IMR-90 (cell line): ENCODE data around the gene CDR2L. TPM values are rescaled to one million over a fixed set of nuclear protein-coding genes. Genes with fewer than 3 reads are reported as not detected.

Source experiments
- ATAC-seq: fragments of 200-7000 bp; cut with Tn5 transposase; 2 replicates; pipeline ENCODE4 v1.9.1; 2020; ENCODE audit warnings: low read depth, mild to moderate bottlenecking, moderate library complexity
- BruUV-seq: library from RNA; stranded (reverse); fragments of 400-500 nt; replicated peaks from 2 replicates; lab custom pipeline; 2021; lab: Mats Ljungman, UMichigan
- CTCF ChIA-PET: fragments of 300-600 bp; formaldehyde crosslinking; extraction: SDS; loops from one replicate; lab custom pipeline; 2021; ENCODE audit warnings: antibody characterized with exemption; lab: Yijun Ruan, JAX
- POLR2A ChIA-PET: fragments of 300-600 bp; sonication (Branson Sonifier 250); formaldehyde crosslinking; loops from one replicate; lab custom pipeline; 2022; ENCODE audit warnings: antibody characterized with exemption; ENCODE audit not compliant: unreplicated experiment; lab: Charles Lee
- DNase-seq: peaks from one replicate; pipeline ENCODE4 v3.0.0; 2013
- H2AFZ ChIP-seq: replicated peaks from 2 replicates; pipeline ENCODE3; 2013; ENCODE audit warnings: low read length, mild to moderate bottlenecking; ENCODE audit not compliant: poor library complexity
- H2AK5ac ChIP-seq: 2 replicates; pipeline ENCODE4 v1.6.1; 2013; ENCODE audit warnings: low read depth, low read length, inconsistent platforms
- H2AK9ac ChIP-seq: replicated peaks from 2 replicates; pipeline ENCODE3; 2013; ENCODE audit warnings: mild to moderate bottlenecking, low read depth, low read length, moderate library complexity; ENCODE audit not compliant: poor library complexity
- H2BK120ac ChIP-seq: 2 replicates; pipeline ENCODE4 v1.6.1; 2013; ENCODE audit warnings: low read depth, low read length, inconsistent platforms
- H2BK15ac ChIP-seq: 3 replicates; pipeline ENCODE4 v1.6.1; 2013; ENCODE audit warnings: low read depth, low read length, inconsistent platforms
- H2BK20ac ChIP-seq: 2 replicates; pipeline ENCODE4 v1.6.1; 2013; ENCODE audit warnings: low read depth, mild to moderate bottlenecking, inconsistent platforms, low read length, moderate library complexity
- H2BK5ac ChIP-seq: 2 replicates; pipeline ENCODE4 v1.6.1; 2013; ENCODE audit warnings: mild to moderate bottlenecking, low read depth, low read length, inconsistent platforms; ENCODE audit not compliant: poor library complexity, severe bottlenecking
- H3K14ac ChIP-seq: replicated peaks from 2 replicates; pipeline ENCODE4 v1.6.1; 2013; ENCODE audit warnings: low read depth, low read length, inconsistent platforms
- H3K18ac ChIP-seq: 2 replicates; pipeline ENCODE4 v1.6.1; 2013; ENCODE audit warnings: low read depth, low read length, control low read depth
- H3K23ac ChIP-seq: 2 replicates; pipeline ENCODE4 v1.6.1; 2013; ENCODE audit warnings: low read depth, low read length, inconsistent platforms
- H3K27ac ChIP-seq: 2 replicates; pipeline ENCODE4 v1.5.1; 2013; ENCODE audit warnings: mild to moderate bottlenecking, control low read depth, low read length; ENCODE audit not compliant: insufficient read depth
- H3K27me3 ChIP-seq: 2 replicates; pipeline ENCODE4 v1.6.1; 2013; ENCODE audit warnings: low read length; ENCODE audit not compliant: control insufficient read depth, insufficient read depth
- H3K36me3 ChIP-seq: 2 replicates; pipeline ENCODE4 v1.6.1; 2013; ENCODE audit warnings: low read length, mixed read lengths; ENCODE audit not compliant: control insufficient read depth, insufficient read depth
- H3K4ac ChIP-seq: 2 replicates; pipeline ENCODE4 v1.6.1; 2013; ENCODE audit warnings: low read depth, low read length, inconsistent platforms
- H3K4me1 ChIP-seq: 2 replicates; pipeline ENCODE4 v1.6.1; 2013; ENCODE audit warnings: low read length, mixed read lengths; ENCODE audit not compliant: control insufficient read depth, insufficient read depth
- H3K4me2 ChIP-seq: 2 replicates; pipeline ENCODE4 v1.6.1; 2013; ENCODE audit warnings: low read depth, mild to moderate bottlenecking, control low read depth, low read length, moderate library complexity
- H3K4me3 ChIP-seq: 2 replicates; pipeline ENCODE4 v1.5.1; 2013; ENCODE audit warnings: low read depth, mild to moderate bottlenecking, control low read depth, low read length, moderate library complexity; ENCODE audit not compliant: insufficient read depth
- H3K56ac ChIP-seq: 2 replicates; pipeline ENCODE4 v1.6.1; 2013; ENCODE audit warnings: low read length, inconsistent platforms; ENCODE audit not compliant: insufficient read depth; ENCODE audit errors: extremely low read depth
- H3K79me1 ChIP-seq, 2 experiments: 2 replicates each; pipeline ENCODE4 v1.6.1; 2013; ENCODE audit warnings: low read length in 2 of 2, inconsistent platforms in 1 of 2, low read depth in 1 of 2
- H3K9ac ChIP-seq: 2 replicates; pipeline ENCODE4 v1.6.1; 2013; ENCODE audit warnings: low read depth, low read length, control low read depth
- H3K9me1 ChIP-seq: 2 replicates; pipeline ENCODE4 v1.6.1; 2013; ENCODE audit warnings: low read length, inconsistent platforms; ENCODE audit not compliant: insufficient read depth
- H3K9me3 ChIP-seq: 2 replicates; pipeline ENCODE4 v1.6.1; 2013; ENCODE audit warnings: low read length; ENCODE audit not compliant: control insufficient read depth, insufficient read depth
- H4K20me1 ChIP-seq: 2 replicates; pipeline ENCODE4 v1.6.1; 2013; ENCODE audit warnings: low read length, inconsistent platforms; ENCODE audit not compliant: insufficient read depth
- H4K5ac ChIP-seq: 2 replicates; pipeline ENCODE4 v1.6.1; 2013; ENCODE audit warnings: mild to moderate bottlenecking, low read depth, low read length, control low read depth
- H4K8ac ChIP-seq, 2 experiments: 2 replicates each; pipeline ENCODE4 v1.6.1; 2013; ENCODE audit warnings: low read depth in 2 of 2, low read length in 2 of 2, control low read depth in 1 of 2, inconsistent platforms in 1 of 2
- H4K91ac ChIP-seq: 2 replicates; pipeline ENCODE4 v1.6.1; 2013; ENCODE audit warnings: low read depth, low read length, inconsistent platforms; ENCODE audit not compliant: insufficient read depth
- CEBPB ChIP-seq: IDR thresholded peaks from 2 replicates; pipeline ENCODE4 v1.6.1; 2012; ENCODE audit warnings: low read depth, low read length, improper control_type of control experiment
- CHD1 ChIP-seq: IDR thresholded peaks from 2 replicates; pipeline ENCODE4 v1.6.1; 2012; ENCODE audit warnings: low read depth, low read length, improper control_type of control experiment
- MAFK ChIP-seq: IDR thresholded peaks from 2 replicates; pipeline ENCODE4 v1.6.1; 2012; ENCODE audit warnings: low read depth, low read length, improper control_type of control experiment
- RAD21 ChIP-seq: IDR thresholded peaks from 2 replicates; pipeline ENCODE4 v1.6.1; 2012; ENCODE audit warnings: low read length, improper control_type of control experiment
- SMC3 ChIP-seq: fragments of 150-350 bp; IDR thresholded peaks from 2 replicates; pipeline ENCODE4 v1.6.1; 2016; ENCODE audit warnings: low read depth, mild to moderate bottlenecking, antibody characterized with exemption, low read length, moderate library complexity
- WGBS, 2 experiments: methylation state at CpG; one replicate each; pipeline versions ENCODE4 v1.1.5 to v1.1.7; 2013; ENCODE audit warnings: missing lambda C conversion rate in 2 of 2; ENCODE audit not compliant: insufficient read length in 1 of 2; ENCODE audit errors: extremely low coverage in 2 of 2; 5-methylcytosine and 5-hydroxymethylcytosine counted together
- dilution Hi-C: fragments of 300-500 bp; cut with HindIII; formaldehyde crosslinking; loops from one replicate; pipeline ENCODE4 v1.14.3; 2018; ENCODE audit warnings: low sequenced_read_pairs; ENCODE audit not compliant: unreplicated experiment
- in situ Hi-C: fragments of 300-500 bp; cut with MboI; formaldehyde crosslinking; loops from 3 replicates; pipeline ENCODE4 v1.14.3; 2019; ENCODE audit warnings: low sequenced_read_pairs, inconsistent platforms, mixed read lengths
- intact Hi-C: fragments of 100-400 bp; cut with micrococcal nuclease; formaldehyde crosslinking; loops from 2 replicates; pipeline ENCODE4 v1.10.0; 2022
- polyA plus RNA-seq, 3 experiments: library from polyadenylated mRNA; depleted of rRNA; stranded (reverse); fragments of >200 nt; gene quantifications; 2 replicates each; pipeline ENCODE4 v1.2.3, GENCODE V29; 2012; ENCODE audit warnings: low replicate concordance in 1 of 3
- total RNA-seq: library from RNA; depleted of rRNA; stranded (reverse); fragments of >200 nt; gene quantifications from 2 replicates; pipeline ENCODE4 v1.2.3, GENCODE V29; 2012
- TF ChIP-seq, protein P1 (sequence below): conservative IDR thresholded peaks from 2 replicates; pipeline ENCODE4 v1.5.1; 2012; ENCODE audit warnings: mild to moderate bottlenecking, low read depth, low read length, improper control_type of control experiment

CDR2L gene
- total and polyA plus RNA-seq, 2 of the 4 experiments (the other 2 are of a cell fraction) = 5.7 to 18.9 TPM

DNA sequence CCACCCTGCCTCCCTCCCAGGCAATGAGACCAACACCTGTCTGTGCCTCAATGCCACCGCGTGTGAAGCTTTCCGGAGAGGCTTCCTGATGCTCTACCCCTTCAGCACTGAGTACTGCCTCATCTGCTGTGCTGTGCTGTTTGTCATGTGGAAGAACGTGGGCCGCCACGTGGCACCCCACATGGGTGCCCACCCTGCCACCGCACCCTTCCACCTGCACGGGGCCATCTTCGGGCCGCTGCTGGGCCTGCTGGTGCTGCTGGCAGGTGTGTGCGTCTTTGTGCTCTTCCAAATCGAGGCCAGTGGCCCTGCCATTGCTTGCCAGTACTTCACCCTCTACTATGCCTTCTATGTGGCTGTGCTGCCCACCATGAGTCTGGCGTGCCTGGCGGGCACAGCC, 40.8 kb upstream of the CDR2L start:
- no peak overlapping the region for H3K4me3 ChIP-seq
- no peak overlapping the region for H2BK5ac ChIP-seq
- no peak overlapping the region for H2AK5ac ChIP-seq
- H3K27ac ChIP-seq = no peak overlapping the region
- in situ Hi-C loops (no loop called here), dilution Hi-C loops (no loop called here), intact Hi-C loops (no loop called here)
- H2AK9ac ChIP-seq = no peak overlapping the region
- H3K4me1 ChIP-seq = no peaks in the 10 kb centered on the region
- H3K23ac ChIP-seq = no peak overlapping the region
- H3K36me3 ChIP-seq = no peaks in the 10 kb centered on the region
- no peak overlapping the region for H3K4ac ChIP-seq
- ChIA-PET POLR2A (no interaction called here), CTCF (no interaction called here)
- no peak overlapping the region for H2BK20ac ChIP-seq
- BruUV-seq = no TSS peak
- H3K9me1 ChIP-seq = no peaks in the 10 kb centered on the region
- H4K5ac ChIP-seq = no peak overlapping the region
- no peak overlapping the region for H3K14ac ChIP-seq
- no peak overlapping the region for H2AFZ ChIP-seq
- no peaks in the 10 kb centered on the region for H4K20me1 ChIP-seq
- no peak overlapping the region for H3K4me2 ChIP-seq
- no peaks in the 10 kb centered on the region for H3K79me1 ChIP-seq
- H2BK120ac ChIP-seq = no peak overlapping the region
- peaks cover 54% of the 10 kb centered on the region for H3K27me3 ChIP-seq
- no peaks in the 10 kb centered on the region for H3K9me3 ChIP-seq
- H4K91ac ChIP-seq = no peak overlapping the region
- H4K8ac ChIP-seq = no peak overlapping the region
- DNase-seq (no peak), ATAC-seq (no peak)
- H2BK15ac ChIP-seq = no peak overlapping the region
- no peak overlapping the region for H3K18ac ChIP-seq
- TF ChIP-seq, protein P1, sequence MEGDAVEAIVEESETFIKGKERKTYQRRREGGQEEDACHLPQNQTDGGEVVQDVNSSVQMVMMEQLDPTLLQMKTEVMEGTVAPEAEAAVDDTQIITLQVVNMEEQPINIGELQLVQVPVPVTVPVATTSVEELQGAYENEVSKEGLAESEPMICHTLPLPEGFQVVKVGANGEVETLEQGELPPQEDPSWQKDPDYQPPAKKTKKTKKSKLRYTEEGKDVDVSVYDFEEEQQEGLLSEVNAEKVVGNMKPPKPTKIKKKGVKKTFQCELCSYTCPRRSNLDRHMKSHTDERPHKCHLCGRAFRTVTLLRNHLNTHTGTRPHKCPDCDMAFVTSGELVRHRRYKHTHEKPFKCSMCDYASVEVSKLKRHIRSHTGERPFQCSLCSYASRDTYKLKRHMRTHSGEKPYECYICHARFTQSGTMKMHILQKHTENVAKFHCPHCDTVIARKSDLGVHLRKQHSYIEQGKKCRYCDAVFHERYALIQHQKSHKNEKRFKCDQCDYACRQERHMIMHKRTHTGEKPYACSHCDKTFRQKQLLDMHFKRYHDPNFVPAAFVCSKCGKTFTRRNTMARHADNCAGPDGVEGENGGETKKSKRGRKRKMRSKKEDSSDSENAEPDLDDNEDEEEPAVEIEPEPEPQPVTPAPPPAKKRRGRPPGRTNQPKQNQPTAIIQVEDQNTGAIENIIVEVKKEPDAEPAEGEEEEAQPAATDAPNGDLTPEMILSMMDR = no peak
- no peak for TF ChIP-seq SMC3
- TF ChIP-seq CEBPB = no peak
- no peak for TF ChIP-seq CHD1
- TF ChIP-seq MAFK = no peak
- TF ChIP-seq RAD21 = no peak
- H3K56ac ChIP-seq = no peak overlapping the region
- WGBS, 2 experiments = 90% methylated on average over 4 of the region's 14 CpGs; no CpG with 5 or more reads in 1 of the 2 experiments
- H3K9ac ChIP-seq = no peak overlapping the region
